Astrocyte (in vitro differentiated cells and primary cell): ENCODE measurements around the gene DOK6.

Experiments
- EZH2 ChIP-seq: IDR thresholded peaks from 2 replicates; pipeline ENCODE4 v1.6.1; 2012; ENCODE audit warnings: mild to moderate bottlenecking, low read length, inconsistent platforms; ENCODE audit not compliant: insufficient read depth
- TF ChIP-seq, protein P1 (sequence below): IDR thresholded peaks from 2 replicates; pipeline ENCODE4 v1.5.1; 2011; ENCODE audit warnings: low read depth, mild to moderate bottlenecking, inconsistent platforms, low read length, moderate library complexity; ENCODE audit not compliant: insufficient read depth

DNA sequence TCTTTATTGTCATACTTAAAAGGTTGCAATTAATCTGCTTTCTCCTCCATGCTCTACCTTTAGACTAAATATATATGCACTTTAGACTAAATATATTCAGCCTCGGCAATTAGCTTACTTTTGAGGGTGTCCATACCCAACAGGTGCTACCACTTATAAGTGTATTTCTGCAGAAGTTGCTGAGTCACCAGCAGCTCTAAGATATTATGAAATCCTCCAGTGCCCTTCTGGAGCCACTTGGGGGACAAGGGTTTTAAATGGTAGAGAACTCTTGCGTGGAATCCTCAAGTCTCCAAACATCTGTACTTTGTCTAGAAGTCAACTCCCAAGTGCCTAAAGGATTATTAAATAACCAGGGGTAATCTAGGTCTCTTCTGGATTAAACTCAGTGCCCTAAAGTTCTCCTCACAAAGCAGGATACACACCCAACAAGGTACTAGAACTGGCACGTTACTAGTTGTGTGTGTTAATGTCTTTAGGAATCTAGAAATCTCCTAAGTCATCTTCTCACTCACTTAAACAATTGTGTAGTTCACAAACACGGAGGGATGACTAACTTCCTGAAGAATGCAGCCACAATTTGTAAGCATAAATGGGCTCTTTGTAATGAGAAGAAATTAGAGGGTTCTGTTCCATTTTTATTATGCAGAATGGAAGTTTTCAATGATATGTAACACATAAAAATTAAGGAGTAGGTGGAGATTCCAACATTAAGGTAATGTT is 387.3 kb downstream of the DOK6 start:
- TF ChIP-seq, protein P1, sequence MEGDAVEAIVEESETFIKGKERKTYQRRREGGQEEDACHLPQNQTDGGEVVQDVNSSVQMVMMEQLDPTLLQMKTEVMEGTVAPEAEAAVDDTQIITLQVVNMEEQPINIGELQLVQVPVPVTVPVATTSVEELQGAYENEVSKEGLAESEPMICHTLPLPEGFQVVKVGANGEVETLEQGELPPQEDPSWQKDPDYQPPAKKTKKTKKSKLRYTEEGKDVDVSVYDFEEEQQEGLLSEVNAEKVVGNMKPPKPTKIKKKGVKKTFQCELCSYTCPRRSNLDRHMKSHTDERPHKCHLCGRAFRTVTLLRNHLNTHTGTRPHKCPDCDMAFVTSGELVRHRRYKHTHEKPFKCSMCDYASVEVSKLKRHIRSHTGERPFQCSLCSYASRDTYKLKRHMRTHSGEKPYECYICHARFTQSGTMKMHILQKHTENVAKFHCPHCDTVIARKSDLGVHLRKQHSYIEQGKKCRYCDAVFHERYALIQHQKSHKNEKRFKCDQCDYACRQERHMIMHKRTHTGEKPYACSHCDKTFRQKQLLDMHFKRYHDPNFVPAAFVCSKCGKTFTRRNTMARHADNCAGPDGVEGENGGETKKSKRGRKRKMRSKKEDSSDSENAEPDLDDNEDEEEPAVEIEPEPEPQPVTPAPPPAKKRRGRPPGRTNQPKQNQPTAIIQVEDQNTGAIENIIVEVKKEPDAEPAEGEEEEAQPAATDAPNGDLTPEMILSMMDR = no peak
- no peak for TF ChIP-seq EZH2
